GM03348 (cell line): ENCODE results near the gene AGFG2.

ENCODE experiments used
- DNase-seq: peaks from one replicate; pipeline ENCODE4 v3.0.0; 2012; ENCODE audit warnings: low spot score

Gene AGFG2

GRCh38 chr7:100585511-100586265, 46.7 kb downstream of the AGFG2 start, which contains the start of gene LRCH4:
Gene LRCH4 (minus strand): TSS chr7:100586129. CDS start chr7:100586100, 29 bp downstream.
- DNase-seq, result peak; percentile 100

GRCh38 chr7:100586266-100587025, 47.4 kb downstream of the AGFG2 start, which contains the start of gene FBXO24:
Gene FBXO24 (plus strand): TSS chr7:100586328. CDS start chr7:100586626, 298 bp downstream.
- peak; percentile 100 for DNase-seq

- DNase-seq, result no peak
Observed at GRCh38 chr7:100588438-100588837, 49.4 kb downstream of the AGFG2 start.

GRCh38 chr7:100589341-100589947, 50.4 kb downstream of the AGFG2 start:
- DNase-seq, result no peak

- DNase-seq, result no peak
Observed at GRCh38 chr7:100590077-100590737, 51.2 kb downstream of the AGFG2 start.

- DNase-seq, result no peak
Observed at GRCh38 chr7:100591596-100591995, 52.6 kb downstream of the AGFG2 start.

GRCh38 chr7:100595188-100595587, 56.2 kb downstream of the AGFG2 start:
- no peak for DNase-seq

- no peak for DNase-seq
Observed at GRCh38 chr7:100598425-100598824, 59.4 kb downstream of the AGFG2 start.

GRCh38 chr7:100599911-100600729, 61.1 kb downstream of the AGFG2 start:
- no peak for DNase-seq

- no peak for DNase-seq
Observed at GRCh38 chr7:100600730-100601038, 61.7 kb downstream of the AGFG2 start.

- DNase-seq, result peak; percentile 92
Observed at GRCh38 chr7:100602889-100603725, 64.1 kb downstream of the AGFG2 start.

- peak; percentile 35 for DNase-seq
Observed at GRCh38 chr7:100603726-100604027, 64.7 kb downstream of the AGFG2 start.

- DNase-seq, result peak; percentile 90
Observed at GRCh38 chr7:100604028-100604975, 65.3 kb downstream of the AGFG2 start.

GRCh38 chr7:100604976-100605911, 66.2 kb downstream of the AGFG2 start:
- DNase-seq, result no peak

- no peak for DNase-seq
Observed at GRCh38 chr7:100606313-100606712, 67.3 kb downstream of the AGFG2 start.

- DNase-seq, result no peak
Observed at GRCh38 chr7:100607111-100607510, 68.1 kb downstream of the AGFG2 start.

- DNase-seq, result no peak
Observed at GRCh38 chr7:100609958-100610357, 71.0 kb downstream of the AGFG2 start.

- DNase-seq, result peak; percentile 99
Observed at GRCh38 chr7:100611983-100612729, 73.2 kb downstream of the AGFG2 start, which contains the start of gene MOSPD3. Gene MOSPD3 (plus strand): TSS chr7:100612540. CDS start chr7:100612792, 252 bp downstream.
